ENCODE data around the gene RPP38. TPM values are rescaled to one million over a fixed set of nuclear protein-coding genes. Genes with fewer than 3 reads are reported as not detected.

The RPP38 gene
- total and polyA plus RNA-seq, 4 donors, result 8.2 to 12.0 (median 9.3) TPM

- H3K27me3 ChIP-seq (ENCODE audit: control insufficient read depth in 1 of 2, insufficient read depth in 2 of 2, low read length in 1 of 2), result no peaks in the 10 kb centered on the region
- no peak overlapping the region for H3K27ac ChIP-seq (ENCODE audit: low read depth in 1 of 2, low read length in 2 of 2)
- ATAC-seq (ENCODE audit: low FRiP score) (no peak), DNase-seq (no peak)
- H3K4me3 ChIP-seq (ENCODE audit: low read length in 2 of 2), result no peak overlapping the region
- no peaks in the 10 kb centered on the region for H3K36me3 ChIP-seq (ENCODE audit: control insufficient read depth in 1 of 2, insufficient read depth in 2 of 2, low read length in 1 of 2)
- 90 to 93% methylated on average over 16 of the region's 16 CpGs for WGBS, 2 donors
- no peaks in the 10 kb centered on the region for H3K9me3 ChIP-seq (ENCODE audit: control insufficient read depth, low read length)
- H3K4me1 ChIP-seq (ENCODE audit: control insufficient read depth in 1 of 2, insufficient read depth in 2 of 2, low read length in 2 of 2), result no peaks in the 10 kb centered on the region
- intact Hi-C loops (cut with DNase I), result loop anchor here in 1 of 2 donors (10.0 kb wide), 1 partner anchor 218 kb away; the partner anchor contains the start of gene SUV39H2
These were observed 4.2 kb upstream of the RPP38 start for GRCh38 chr10:15092855-15093408.

GRCh38 chr10:15096661-15097010 is 519 bp upstream of the RPP38 start:
- ATAC-seq (ENCODE audit: low FRiP score) (peak; percentile 42), DNase-seq (no peak)
- no peaks in the 10 kb centered on the region for H3K4me1 ChIP-seq (ENCODE audit: control insufficient read depth in 1 of 2, insufficient read depth in 2 of 2, low read length in 2 of 2)
- no peaks in the 10 kb centered on the region for H3K9me3 ChIP-seq (ENCODE audit: control insufficient read depth, low read length)
- H3K4me3 ChIP-seq (ENCODE audit: low read length in 2 of 2), result no peak overlapping the region
- no peak overlapping the region for H3K27ac ChIP-seq (ENCODE audit: low read depth in 1 of 2, low read length in 2 of 2)
- no peaks in the 10 kb centered on the region for H3K36me3 ChIP-seq (ENCODE audit: control insufficient read depth in 1 of 2, insufficient read depth in 2 of 2, low read length in 1 of 2)
- WGBS, 2 donors, result 0 to 1% methylated on average over 11 of the region's 11 CpGs
- intact Hi-C loops (cut with DNase I), result loop anchor here in 1 of 2 donors (5.0 to 10.0 kb wide), 2 partner anchors 139 to 222 kb away; partner anchors contain the start of genes MEIG1 and SUV39H2
- no peaks in the 10 kb centered on the region for H3K27me3 ChIP-seq (ENCODE audit: control insufficient read depth in 1 of 2, insufficient read depth in 2 of 2, low read length in 1 of 2)

- no peak for ATAC-seq (ENCODE audit: low FRiP score)
- H3K4me3 ChIP-seq (ENCODE audit: low read length in 2 of 2), result no peak overlapping the region
- intact Hi-C loops (cut with DNase I), result loop anchor here (5.0 to 10.0 kb wide), 3 partner anchors 143 to 225 kb away; partner anchors contain the start of genes MEIG1 (in 2 of the 2), DCLRE1C (in 1 of the 2) and SUV39H2 (in 1 of the 2)
- no peaks in the 10 kb centered on the region for H3K9me3 ChIP-seq (ENCODE audit: control insufficient read depth, low read length)
- DNase-seq, result no peak
- H3K27me3 ChIP-seq (ENCODE audit: control insufficient read depth in 1 of 2, insufficient read depth in 2 of 2, low read length in 1 of 2), result no peaks in the 10 kb centered on the region
- 80 to 86% methylated on average over 4 of the region's 4 CpGs for WGBS, 2 donors
- peaks cover 0 to 9% of the 10 kb centered on the region in 2 donors for H3K36me3 ChIP-seq (ENCODE audit: control insufficient read depth in 1 of 2, insufficient read depth in 2 of 2, low read length in 1 of 2)
- H3K4me1 ChIP-seq (ENCODE audit: control insufficient read depth in 1 of 2, insufficient read depth in 2 of 2, low read length in 2 of 2), result no peaks in the 10 kb centered on the region
- no peak overlapping the region for H3K27ac ChIP-seq (ENCODE audit: low read depth in 1 of 2, low read length in 2 of 2)
These were observed 2.7 kb downstream of the RPP38 start for GRCh38 chr10:15099886-15100285.

DNA sequence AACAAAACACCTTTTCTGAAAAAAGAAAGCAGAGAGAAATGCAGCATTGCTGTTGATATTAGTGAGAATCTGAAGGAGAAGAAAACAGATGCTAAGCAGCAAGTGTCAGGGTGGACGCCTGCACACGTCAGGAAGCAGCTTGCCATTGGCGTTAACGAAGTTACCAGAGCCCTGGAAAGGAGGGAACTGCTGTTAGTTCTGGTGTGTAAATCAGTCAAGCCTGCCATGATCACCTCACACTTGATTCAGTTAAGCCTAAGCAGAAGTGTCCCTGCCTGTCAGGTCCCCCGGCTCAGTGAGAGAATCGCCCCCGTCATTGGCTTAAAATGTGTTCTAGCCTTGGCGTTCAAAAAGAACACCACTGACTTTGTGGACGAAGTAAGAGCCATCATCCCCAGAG is 6.4 kb downstream of the RPP38 start:
- ATAC-seq (ENCODE audit: low FRiP score) (no peak), DNase-seq (no peak)
- intact Hi-C loops (cut with DNase I), result loop anchor here in 1 of 2 donors (10.0 kb wide), 1 partner anchor 149 kb away; the partner anchor contains the start of genes DCLRE1C and MEIG1
- 65 to 83% methylated on average over 9 of the region's 9 CpGs for WGBS, 2 donors
- no peak overlapping the region for H3K27ac ChIP-seq (ENCODE audit: low read depth in 1 of 2, low read length in 2 of 2)
- no peaks in the 10 kb centered on the region for H3K27me3 ChIP-seq (ENCODE audit: control insufficient read depth in 1 of 2, insufficient read depth in 2 of 2, low read length in 1 of 2)
- H3K4me3 ChIP-seq (ENCODE audit: low read length in 2 of 2), result no peak overlapping the region
- no peaks in the 10 kb centered on the region for H3K9me3 ChIP-seq (ENCODE audit: control insufficient read depth, low read length)
- H3K4me1 ChIP-seq (ENCODE audit: control insufficient read depth in 1 of 2, insufficient read depth in 2 of 2, low read length in 2 of 2), result peaks cover 0 to 3% of the 10 kb centered on the region in 2 donors
- peaks cover 0 to 9% of the 10 kb centered on the region in 2 donors for H3K36me3 ChIP-seq (ENCODE audit: control insufficient read depth in 1 of 2, insufficient read depth in 2 of 2, low read length in 1 of 2)

DNA sequence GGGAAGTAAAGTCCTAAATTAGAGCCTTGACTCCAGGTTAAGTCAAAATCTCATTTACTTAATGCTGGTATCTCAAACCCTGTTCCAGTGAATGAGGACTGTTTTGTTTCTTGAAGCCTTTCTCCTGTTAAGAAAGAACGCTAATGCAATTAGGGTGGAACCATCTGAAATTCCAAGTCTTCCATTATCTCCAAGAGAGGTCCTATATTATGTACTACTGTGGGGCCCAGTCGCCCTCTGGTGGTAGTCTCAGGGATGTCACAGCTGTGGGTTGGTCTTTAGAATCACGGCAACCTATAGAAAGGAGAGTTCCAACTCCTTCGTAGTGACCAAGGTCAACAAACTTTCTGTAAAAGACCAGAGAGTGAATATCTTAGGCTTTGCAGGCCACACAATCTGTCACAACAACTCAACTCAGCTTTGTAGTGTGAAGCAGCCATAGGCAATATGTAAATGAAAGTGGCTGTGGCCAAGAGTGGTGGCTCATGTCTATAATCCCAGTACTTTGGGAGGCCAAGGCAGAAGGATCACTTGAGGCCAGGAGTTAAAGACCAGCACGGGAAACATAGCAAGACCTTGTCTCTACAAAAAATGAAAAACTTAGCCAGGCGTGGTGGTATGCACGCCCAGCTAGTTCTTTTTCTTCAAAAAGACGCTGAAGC is 9.3 kb downstream of the RPP38 start:
- ATAC-seq (ENCODE audit: low FRiP score), result peak; percentile 87
- Histone ChIP-seq H3K4me3 (ENCODE audit: low read length in 2 of 2) (no peak overlapping the region), H3K27ac (ENCODE audit: low read depth in 1 of 2, low read length in 2 of 2) (peak overlapping the region in 1 of 2 donors; percentile 17), H3K4me1 (ENCODE audit: control insufficient read depth in 1 of 2, insufficient read depth in 2 of 2, low read length in 2 of 2) (peaks cover 0 to 3% of the 10 kb centered on the region in 2 donors), H3K9me3 (ENCODE audit: control insufficient read depth, low read length) (no peaks in the 10 kb centered on the region), H3K27me3 (ENCODE audit: control insufficient read depth in 1 of 2, insufficient read depth in 2 of 2, low read length in 1 of 2) (no peaks in the 10 kb centered on the region), H3K36me3 (ENCODE audit: control insufficient read depth in 1 of 2, insufficient read depth in 2 of 2, low read length in 1 of 2) (peaks cover 0 to 10% of the 10 kb centered on the region in 2 donors)
- DNase-seq, result peak; percentile 71 to 87
- intact Hi-C loops (cut with DNase I), result loop anchor here in 1 of 2 donors (10.0 kb wide), 1 partner anchor 152 kb away; the partner anchor contains the start of genes DCLRE1C and MEIG1
- 44 to 50% methylated on average over 8 of the region's 8 CpGs for WGBS, 2 donors

- Histone ChIP-seq H3K4me3 (ENCODE audit: low read length in 2 of 2) (no peak overlapping the region), H3K27me3 (ENCODE audit: control insufficient read depth in 1 of 2, insufficient read depth in 2 of 2, low read length in 1 of 2) (no peaks in the 10 kb centered on the region), H3K36me3 (ENCODE audit: control insufficient read depth in 1 of 2, insufficient read depth in 2 of 2, low read length in 1 of 2) (peaks cover 2 to 4% of the 10 kb centered on the region in 2 donors), H3K4me1 (ENCODE audit: control insufficient read depth in 1 of 2, insufficient read depth in 2 of 2, low read length in 2 of 2) (no peaks in the 10 kb centered on the region), H3K9me3 (ENCODE audit: control insufficient read depth, low read length) (no peaks in the 10 kb centered on the region), H3K27ac (ENCODE audit: low read depth in 1 of 2, low read length in 2 of 2) (no peak overlapping the region)
- DNase-seq, result no peak
- no peak for ATAC-seq (ENCODE audit: low FRiP score)
- WGBS, 2 donors, result 92 to 95% methylated on average over 13 of the region's 13 CpGs
- intact Hi-C loops (cut with DNase I), result no loop called here
These were observed 15.5 kb downstream of the RPP38 start for GRCh38 chr10:15112657-15113056.

- intact Hi-C loops (cut with DNase I), result no loop called here
- Histone ChIP-seq H3K4me3 (ENCODE audit: low read length in 2 of 2) (no peak overlapping the region), H3K27ac (ENCODE audit: low read depth in 1 of 2, low read length in 2 of 2) (no peak overlapping the region), H3K4me1 (ENCODE audit: control insufficient read depth in 1 of 2, insufficient read depth in 2 of 2, low read length in 2 of 2) (no peaks in the 10 kb centered on the region), H3K36me3 (ENCODE audit: control insufficient read depth in 1 of 2, insufficient read depth in 2 of 2, low read length in 1 of 2) (peaks cover 2 to 6% of the 10 kb centered on the region in 2 donors), H3K27me3 (ENCODE audit: control insufficient read depth in 1 of 2, insufficient read depth in 2 of 2, low read length in 1 of 2) (no peaks in the 10 kb centered on the region), H3K9me3 (ENCODE audit: control insufficient read depth, low read length) (no peaks in the 10 kb centered on the region)
- ATAC-seq (ENCODE audit: low FRiP score) (no peak), DNase-seq (no peak)
- 77 to 83% methylated on average over 4 of the region's 4 CpGs for WGBS, 2 donors
These were observed 16.6 kb downstream of the RPP38 start for GRCh38 chr10:15113766-15114165.

- Histone ChIP-seq H3K9me3 (ENCODE audit: control insufficient read depth, low read length) (no peaks in the 10 kb centered on the region), H3K27ac (ENCODE audit: low read depth in 1 of 2, low read length in 2 of 2) (no peak overlapping the region), H3K4me3 (ENCODE audit: low read length in 2 of 2) (no peak overlapping the region), H3K36me3 (ENCODE audit: control insufficient read depth in 1 of 2, insufficient read depth in 2 of 2, low read length in 1 of 2) (peaks cover 0 to 15% of the 10 kb centered on the region in 2 donors), H3K4me1 (ENCODE audit: control insufficient read depth in 1 of 2, insufficient read depth in 2 of 2, low read length in 2 of 2) (no peaks in the 10 kb centered on the region), H3K27me3 (ENCODE audit: control insufficient read depth in 1 of 2, insufficient read depth in 2 of 2, low read length in 1 of 2) (no peaks in the 10 kb centered on the region)
- ATAC-seq (ENCODE audit: low FRiP score), result no peak
- WGBS, 2 donors, result 96 to 99% methylated on average over 5 of the region's 5 CpGs
- DNase-seq, result no peak
- intact Hi-C loops (cut with DNase I), result no loop called here
These were observed 19.1 kb downstream of the RPP38 start for GRCh38 chr10:15116225-15116624.

DNA sequence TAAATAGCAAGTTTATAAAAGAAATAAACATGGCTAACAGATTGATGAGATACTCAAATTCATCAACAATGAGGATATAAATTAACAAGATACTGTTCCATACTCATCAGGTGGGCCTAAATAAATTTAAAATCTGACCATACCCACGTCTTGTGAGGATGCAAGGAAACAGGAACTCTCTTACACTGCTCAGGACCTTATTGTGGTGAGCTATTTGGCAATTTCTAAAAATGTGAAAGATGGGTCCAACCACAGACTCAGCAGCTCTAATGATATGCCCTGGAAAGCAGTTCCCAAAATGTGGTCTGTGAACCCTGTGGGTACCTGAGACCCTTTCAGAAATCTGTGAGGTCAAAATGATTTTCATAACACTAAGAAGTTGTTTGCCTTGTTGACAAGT is 21.5 kb downstream of the RPP38 start:
- WGBS, 2 donors, result 87 to 92% methylated on average over 1 of the region's 1 CpG
- no peaks in the 10 kb centered on the region for H3K9me3 ChIP-seq (ENCODE audit: control insufficient read depth, low read length)
- no peak overlapping the region for H3K4me3 ChIP-seq (ENCODE audit: low read length in 2 of 2)
- peaks cover 0 to 15% of the 10 kb centered on the region in 2 donors for H3K36me3 ChIP-seq (ENCODE audit: control insufficient read depth in 1 of 2, insufficient read depth in 2 of 2, low read length in 1 of 2)
- intact Hi-C loops (cut with DNase I), result no loop called here
- H3K27me3 ChIP-seq (ENCODE audit: control insufficient read depth in 1 of 2, insufficient read depth in 2 of 2, low read length in 1 of 2), result no peaks in the 10 kb centered on the region
- ATAC-seq (ENCODE audit: low FRiP score) (no peak), DNase-seq (no peak)
- no peaks in the 10 kb centered on the region for H3K4me1 ChIP-seq (ENCODE audit: control insufficient read depth in 1 of 2, insufficient read depth in 2 of 2, low read length in 2 of 2)
- H3K27ac ChIP-seq (ENCODE audit: low read depth in 1 of 2, low read length in 2 of 2), result no peak overlapping the region

Measured in aorta (tissue), 5 donors.